ENCODE data around the gene PIP5K1B.
"Not testable (repeated sequence)": the region's sequence is repeated elsewhere in the genome, so short reads cannot be mapped to it uniquely, and the experiment has no call there.

The PIP5K1B gene

GRCh38 chr9:68704814-68705530 is at the start of gene PIP5K1B:
TSS of gene PIP5K1B (plus strand) at chr9:68705240. CDS start at chr9:68822615, 117,375 bp downstream.
- DNase-seq: peak; percentile 75

- DNase-seq: no peak
Measured at GRCh38 chr9:68664036-68664435, 41.0 kb upstream of the PIP5K1B start.

- DNase-seq: no peak
Measured at GRCh38 chr9:68668127-68668526, 36.9 kb upstream of the PIP5K1B start.

GRCh38 chr9:68669218-68669617 is 35.8 kb upstream of the PIP5K1B start:
- DNase-seq: no peak

GRCh38 chr9:68672215-68672614 is 32.8 kb upstream of the PIP5K1B start:
- DNase-seq: no peak

- no peak for DNase-seq
Measured at GRCh38 chr9:68672625-68673024, 32.4 kb upstream of the PIP5K1B start.

- no peak for DNase-seq
Measured at GRCh38 chr9:68678430-68678829, 26.6 kb upstream of the PIP5K1B start.

GRCh38 chr9:68683433-68683832 is 21.6 kb upstream of the PIP5K1B start:
- no peak for DNase-seq

- no peak for DNase-seq
Measured at GRCh38 chr9:68685213-68685612, 19.8 kb upstream of the PIP5K1B start.

- DNase-seq: peak; percentile 39
Measured at GRCh38 chr9:68685770-68686169, 19.3 kb upstream of the PIP5K1B start.

- DNase-seq: no peak
Measured at GRCh38 chr9:68690088-68690487, 15.0 kb upstream of the PIP5K1B start.

GRCh38 chr9:68692519-68692918 is 12.5 kb upstream of the PIP5K1B start:
- DNase-seq: no peak

- DNase-seq: no peak
Measured at GRCh38 chr9:68694125-68694524, 10.9 kb upstream of the PIP5K1B start.

GRCh38 chr9:68697851-68698250 is 7.2 kb upstream of the PIP5K1B start:
- no peak for DNase-seq

GRCh38 chr9:68698943-68699509 is 6.0 kb upstream of the PIP5K1B start:
- no peak for DNase-seq

- DNase-seq: not testable (repeated sequence)
Measured at GRCh38 chr9:68699625-68700024, 5.4 kb upstream of the PIP5K1B start.

GRCh38 chr9:68702493-68702892 is 2.5 kb upstream of the PIP5K1B start:
- no peak for DNase-seq

- no peak for DNase-seq
Measured at GRCh38 chr9:68703672-68704071, 1.4 kb upstream of the PIP5K1B start.

GRCh38 chr9:68704498-68704813 is 584 bp upstream of the PIP5K1B start:
- DNase-seq: no peak

- peak; percentile 31 for DNase-seq
Measured at GRCh38 chr9:68705531-68706362, 707 bp downstream of the PIP5K1B start.

- DNase-seq: no peak
Measured at GRCh38 chr9:68706363-68707201, 1.5 kb downstream of the PIP5K1B start.

- DNase-seq: no peak
Measured at GRCh38 chr9:68707801-68708488, 2.9 kb downstream of the PIP5K1B start.

Measured in CD4-positive, alpha-beta T cell treated with Interleukin-15 for 1 hour (primary cell).